Left ventricle myocardium superior (tissue), 1 donor: ENCODE measurements around the gene TRIM58. TPM values are rescaled to one million over a fixed set of nuclear protein-coding genes. Genes with fewer than 3 reads are reported as not detected.

Experiments
- ATAC-seq: fragments of 200-7000 bp; cut with Tn5 transposase; one replicate; pipeline ENCODE4 v1.9.1; 2020; ENCODE audit warnings: mild to moderate bottlenecking, moderate library complexity
- DNase-seq: peaks from one replicate; pipeline ENCODE4 v3.0.0-alpha.2; 2020
- intact Hi-C: fragments of 100-400 bp; cut with micrococcal nuclease; formaldehyde crosslinking; loops from one replicate; pipeline ENCODE4 v1.11.0; 2022
- long read RNA-seq: library from polyadenylated mRNA; unstranded; transcript quantifications from one replicate; pipeline ENCODE4 v2.0.0, GENCODE V29; 2021
- total RNA-seq: library from RNA; stranded (reverse); fragmentation: NEBNext Ultra II Directional; extraction: Animal tissue kit (Norgen Biotek cat#: 25700); gene quantifications from one replicate; pipeline ENCODE4 v1.2.1, GENCODE V29; 2021
- donor health status: DM: no; HTN: yes; CAD: no; lungs with severe emphysema.

The TRIM58 gene
- total RNA-seq, result 0.07 TPM
- long read RNA-seq, result 0 reads

GRCh38 chr1:247857069-247857984, at the start of gene TRIM58:
TRIM58 (plus strand) TSS chr1:247857187; CDS start chr1:247857247, 60 bp downstream.
- ATAC-seq (no peak), DNase-seq (no peak)
- intact Hi-C loops, result no loop called here

- intact Hi-C loops, result no loop called here
- no peak for ATAC-seq
- no peak for DNase-seq
Observed at GRCh38 chr1:247812637-247813036, 44.4 kb upstream of the TRIM58 start.

- intact Hi-C loops, result no loop called here
Observed at GRCh38 chr1:247822060-247822459, 34.9 kb upstream of the TRIM58 start.

GRCh38 chr1:247824023-247824422, 33.0 kb upstream of the TRIM58 start, which contains the start of gene OR14A16:
OR14A16 (minus strand) TSS chr1:247824119; CDS start chr1:247815729, 8,390 bp downstream.
- intact Hi-C loops, result no loop called here
- DNase-seq (no peak), ATAC-seq (no peak)

More at GRCh38 chr1:247822060-247822459, 34.9 kb upstream of the TRIM58 start:
- DNase-seq (no peak), ATAC-seq (no peak)

- ATAC-seq (no peak), DNase-seq (no peak)
- intact Hi-C loops, result no loop called here
Observed at GRCh38 chr1:247825362-247825761, 31.6 kb upstream of the TRIM58 start.

GRCh38 chr1:247829656-247830055, 27.3 kb upstream of the TRIM58 start:
- intact Hi-C loops, result no loop called here

GRCh38 chr1:247833601-247834000, 23.4 kb upstream of the TRIM58 start:
- DNase-seq, result no peak
- intact Hi-C loops, result no loop called here
- no peak for ATAC-seq

More at GRCh38 chr1:247829656-247830055, 27.3 kb upstream of the TRIM58 start:
- ATAC-seq, result no peak
- DNase-seq, result no peak

- no peak for ATAC-seq
- intact Hi-C loops, result no loop called here
Observed at GRCh38 chr1:247840818-247841217, 16.2 kb upstream of the TRIM58 start.

GRCh38 chr1:247841796-247842195, 15.2 kb upstream of the TRIM58 start, which contains the start of gene OR11L1:
OR11L1 (minus strand) TSS chr1:247841896; CDS start chr1:247841896, 0 bp downstream.
- ATAC-seq (no peak), DNase-seq (no peak)
- intact Hi-C loops, result no loop called here

More at GRCh38 chr1:247840818-247841217, 16.2 kb upstream of the TRIM58 start:
- no peak for DNase-seq

- no peak for ATAC-seq
- DNase-seq, result no peak
- intact Hi-C loops, result no loop called here
Observed at GRCh38 chr1:247843411-247843810, 13.6 kb upstream of the TRIM58 start.

- intact Hi-C loops, result no loop called here
- ATAC-seq (no peak), DNase-seq (no peak)
Observed at GRCh38 chr1:247845011-247845692, 11.8 kb upstream of the TRIM58 start.

GRCh38 chr1:247845693-247846017, 11.3 kb upstream of the TRIM58 start:
- DNase-seq, result no peak
- ATAC-seq, result no peak
- intact Hi-C loops, result no loop called here

GRCh38 chr1:247848346-247848745, 8.6 kb upstream of the TRIM58 start:
- ATAC-seq (no peak), DNase-seq (no peak)
- intact Hi-C loops, result no loop called here

- DNase-seq, result no peak
- no peak for ATAC-seq
- intact Hi-C loops, result no loop called here
Observed at GRCh38 chr1:247849616-247850015, 7.4 kb upstream of the TRIM58 start.

GRCh38 chr1:247854899-247855545, 2.0 kb upstream of the TRIM58 start:
- ATAC-seq (no peak), DNase-seq (no peak)
- intact Hi-C loops, result no loop called here

- no peak for DNase-seq
Observed at GRCh38 chr1:247855911-247856310, 1.1 kb upstream of the TRIM58 start.

GRCh38 chr1:247857985-247858619, 1.1 kb downstream of the TRIM58 start:
- intact Hi-C loops, result no loop called here
- DNase-seq (no peak), ATAC-seq (no peak)

More at GRCh38 chr1:247855911-247856310, 1.1 kb upstream of the TRIM58 start:
- intact Hi-C loops, result no loop called here
- ATAC-seq, result no peak

- intact Hi-C loops, result no loop called here
- no peak for ATAC-seq
- DNase-seq, result no peak
Observed at GRCh38 chr1:247862756-247863155, 5.8 kb downstream of the TRIM58 start.

GRCh38 chr1:247864644-247865043, 7.7 kb downstream of the TRIM58 start:
- no peak for ATAC-seq
- DNase-seq, result no peak
- intact Hi-C loops, result no loop called here
